Panc1 (cell line): ENCODE data around the gene KCNJ5. TPM values are rescaled to one million over a fixed set of nuclear protein-coding genes. Genes with fewer than 3 reads are reported as not detected.

ENCODE experiments used
- ATAC-seq: fragments of 200-7000 bp; cut with Tn5 transposase; 2 replicates; pipeline ENCODE4 v1.9.1; 2020; ENCODE audit warnings: mild to moderate bottlenecking, moderate library complexity
- BruUV-seq: library from RNA; stranded (reverse); fragments of 400-500 nt; replicated peaks from 2 replicates; lab custom pipeline; 2021; lab: Mats Ljungman, UMichigan
- CTCF ChIA-PET: fragments of 300-600 bp; sonication (Branson Sonifier 250); formaldehyde crosslinking; loops from one replicate; lab custom pipeline; 2022; ENCODE audit warnings: antibody characterized with exemption; lab: Charles Lee
- POLR2A ChIA-PET: fragments of 300-600 bp; sonication (Branson Sonifier 250); formaldehyde crosslinking; loops from one replicate; lab custom pipeline; 2022; ENCODE audit warnings: antibody characterized with exemption; lab: Charles Lee
- DNase-seq: peaks from one replicate; pipeline ENCODE4 v3.0.0-alpha.2; 2010; ENCODE audit warnings: low read depth, low spot score
- H3K27ac ChIP-seq: 2 replicates; pipeline ENCODE4 v1.5.1; 2011; ENCODE audit warnings: mild to moderate bottlenecking, low read length, inconsistent platforms
- H3K27me3 ChIP-seq: fragments of 200-500 bp; sonication (Bioruptor generic); 2 replicates; pipeline ENCODE4 v1.6.0; 2014; ENCODE audit warnings: low read length, inconsistent platforms; ENCODE audit not compliant: control insufficient read depth, insufficient read depth
- H3K36me3 ChIP-seq: fragments of 200-500 bp; sonication (Bioruptor generic); 2 replicates; pipeline ENCODE4 v1.5.1; 2014; ENCODE audit warnings: inconsistent platforms, mild to moderate bottlenecking, low read length, moderate library complexity; ENCODE audit not compliant: control insufficient read depth, insufficient read depth
- H3K4me1 ChIP-seq: 2 replicates; pipeline ENCODE4 v1.5.1; 2011; ENCODE audit warnings: inconsistent platforms, mild to moderate bottlenecking, low read length, moderate library complexity; ENCODE audit not compliant: control insufficient read depth, insufficient read depth
- H3K4me3 ChIP-seq, 2 experiments: 2 replicates each; pipeline ENCODE4 v1.5.1; 2011 to 2012; ENCODE audit warnings: low read depth in 2 of 2, low read length in 2 of 2, mild to moderate bottlenecking in 2 of 2, inconsistent platforms in 1 of 2, moderate library complexity in 1 of 2
- H3K9me3 ChIP-seq: fragments of 200-500 bp; sonication (Bioruptor generic); 2 replicates; pipeline ENCODE4 v1.5.1; 2014; ENCODE audit warnings: low read depth, mild to moderate bottlenecking, inconsistent platforms, low read length, moderate library complexity; ENCODE audit not compliant: control insufficient read depth, insufficient read depth
- POLR2AphosphoS5 ChIP-seq: IDR thresholded peaks from 2 replicates; pipeline ENCODE4 v1.6.1; 2012; ENCODE audit warnings: mild to moderate bottlenecking, low read depth, low read length, moderate library complexity
- SIN3A ChIP-seq: IDR thresholded peaks from 2 replicates; pipeline ENCODE4 v1.6.1; 2012; ENCODE audit warnings: low read depth, mild to moderate bottlenecking, low read length, moderate library complexity, borderline replicate concordance; ENCODE audit not compliant: insufficient read depth
- TCF7L2 ChIP-seq: IDR thresholded peaks from 2 replicates; pipeline ENCODE4 v1.6.1; 2011; ENCODE audit warnings: mild to moderate bottlenecking, low read depth, low read length, inconsistent platforms
- in situ Hi-C: cut with HindIII; loops from 2 replicates; pipeline ENCODE4 v1.10.0; 2016; ENCODE audit warnings: low sequenced_read_pairs, low pct_unique_long_range_greater_than_20kb
- intact Hi-C: fragments of 100-400 bp; cut with micrococcal nuclease; formaldehyde crosslinking; loops from one replicate; pipeline ENCODE4 v1.10.0; 2022; ENCODE audit not compliant: unreplicated experiment
- total RNA-seq: library from RNA; stranded (reverse); gene quantifications from one replicate; pipeline ENCODE4 v1.2.1, GENCODE V29; 2021; ENCODE audit not compliant: unreplicated experiment
- TF ChIP-seq, protein P1 (sequence below), 2 experiments: IDR thresholded peaks; 2 replicates each; pipeline ENCODE4 v1.6.1; 2011 to 2012; ENCODE audit warnings: low read depth in 2 of 2, control low read depth in 1 of 2, low read length in 1 of 2, mild to moderate bottlenecking in 1 of 2, moderate library complexity in 1 of 2; ENCODE audit not compliant: insufficient read depth in 1 of 2
- TF ChIP-seq, protein P2 (sequence below): fragments of 450-650 bp; IDR thresholded peaks from 2 replicates; pipeline ENCODE4 v1.5.1; 2017; ENCODE audit warnings: mild to moderate bottlenecking

Gene KCNJ5
- total RNA-seq, 1 experiment from 2014 or later = 0.28 TPM

DNA sequence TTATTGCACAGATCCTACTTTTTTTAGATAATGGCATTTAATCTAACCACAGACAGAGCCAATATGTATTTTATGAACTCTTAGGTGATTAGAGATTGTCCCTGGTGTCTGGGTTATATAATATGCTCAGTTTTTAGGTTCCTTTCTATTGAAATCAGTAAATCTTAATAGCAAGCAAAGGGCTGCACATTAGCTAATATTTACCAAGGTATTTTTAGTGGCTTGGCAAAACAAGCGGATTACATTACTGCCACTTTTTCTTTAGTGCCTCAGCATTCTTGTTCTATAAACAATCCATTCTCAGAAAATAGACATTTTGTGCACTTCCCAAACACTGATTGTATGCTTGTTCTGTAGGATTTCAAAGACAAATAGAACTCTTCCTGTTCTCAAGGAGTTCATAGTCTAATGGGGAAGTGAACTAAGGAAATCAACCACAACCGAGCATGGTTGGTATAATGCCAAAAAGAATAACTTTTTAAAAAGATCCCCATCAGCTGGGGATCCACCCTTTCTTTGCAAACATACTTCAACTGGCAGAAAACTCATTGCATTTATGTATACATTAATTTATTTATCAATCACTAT, 47.9 kb upstream of the KCNJ5 start:
- intact Hi-C loops = no loop called here

DNA sequence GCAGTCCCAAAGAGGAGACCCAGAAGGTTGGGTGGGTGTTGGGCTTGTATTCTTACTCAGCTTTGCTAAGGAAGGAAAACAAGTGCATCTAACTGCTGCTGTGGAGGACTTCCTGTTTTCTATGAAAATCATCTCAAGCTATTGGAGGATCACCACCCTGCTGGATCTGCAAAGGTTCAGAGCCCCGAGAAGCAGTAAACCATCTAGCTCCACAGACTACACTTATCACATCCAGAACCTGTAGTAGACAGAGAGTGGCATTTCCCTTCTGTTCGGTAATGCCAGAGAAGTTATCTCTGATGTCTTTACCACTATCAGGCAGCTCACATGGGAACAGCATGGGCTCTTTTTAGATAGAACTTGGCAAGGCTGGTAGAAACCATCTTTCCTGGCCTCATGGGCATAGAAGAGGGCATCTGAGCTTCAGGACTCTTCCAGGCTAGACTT, 45.8 kb upstream of the KCNJ5 start:
- intact Hi-C loops (loop anchor here (5.0 kb wide), 1 partner anchor 813 kb away; no protein-coding TSS in a partner anchor), in situ Hi-C loops (loop anchor here (25.0 kb wide), 1 partner anchor 683 kb away; no protein-coding TSS in a partner anchor)
- TF ChIP-seq TCF7L2 (no peak), POLR2AphosphoS5 (no peak), SIN3A (no peak)
- TF ChIP-seq, protein P1, sequence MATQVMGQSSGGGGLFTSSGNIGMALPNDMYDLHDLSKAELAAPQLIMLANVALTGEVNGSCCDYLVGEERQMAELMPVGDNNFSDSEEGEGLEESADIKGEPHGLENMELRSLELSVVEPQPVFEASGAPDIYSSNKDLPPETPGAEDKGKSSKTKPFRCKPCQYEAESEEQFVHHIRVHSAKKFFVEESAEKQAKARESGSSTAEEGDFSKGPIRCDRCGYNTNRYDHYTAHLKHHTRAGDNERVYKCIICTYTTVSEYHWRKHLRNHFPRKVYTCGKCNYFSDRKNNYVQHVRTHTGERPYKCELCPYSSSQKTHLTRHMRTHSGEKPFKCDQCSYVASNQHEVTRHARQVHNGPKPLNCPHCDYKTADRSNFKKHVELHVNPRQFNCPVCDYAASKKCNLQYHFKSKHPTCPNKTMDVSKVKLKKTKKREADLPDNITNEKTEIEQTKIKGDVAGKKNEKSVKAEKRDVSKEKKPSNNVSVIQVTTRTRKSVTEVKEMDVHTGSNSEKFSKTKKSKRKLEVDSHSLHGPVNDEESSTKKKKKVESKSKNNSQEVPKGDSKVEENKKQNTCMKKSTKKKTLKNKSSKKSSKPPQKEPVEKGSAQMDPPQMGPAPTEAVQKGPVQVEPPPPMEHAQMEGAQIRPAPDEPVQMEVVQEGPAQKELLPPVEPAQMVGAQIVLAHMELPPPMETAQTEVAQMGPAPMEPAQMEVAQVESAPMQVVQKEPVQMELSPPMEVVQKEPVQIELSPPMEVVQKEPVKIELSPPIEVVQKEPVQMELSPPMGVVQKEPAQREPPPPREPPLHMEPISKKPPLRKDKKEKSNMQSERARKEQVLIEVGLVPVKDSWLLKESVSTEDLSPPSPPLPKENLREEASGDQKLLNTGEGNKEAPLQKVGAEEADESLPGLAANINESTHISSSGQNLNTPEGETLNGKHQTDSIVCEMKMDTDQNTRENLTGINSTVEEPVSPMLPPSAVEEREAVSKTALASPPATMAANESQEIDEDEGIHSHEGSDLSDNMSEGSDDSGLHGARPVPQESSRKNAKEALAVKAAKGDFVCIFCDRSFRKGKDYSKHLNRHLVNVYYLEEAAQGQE (IDR thresholded peaks at IDR 0.05; ENCODE audit: insufficient read depth in 1 of 2, low read depth in 2 of 2, low read length in 1 of 2) = no peak
- TF ChIP-seq, protein P2, sequence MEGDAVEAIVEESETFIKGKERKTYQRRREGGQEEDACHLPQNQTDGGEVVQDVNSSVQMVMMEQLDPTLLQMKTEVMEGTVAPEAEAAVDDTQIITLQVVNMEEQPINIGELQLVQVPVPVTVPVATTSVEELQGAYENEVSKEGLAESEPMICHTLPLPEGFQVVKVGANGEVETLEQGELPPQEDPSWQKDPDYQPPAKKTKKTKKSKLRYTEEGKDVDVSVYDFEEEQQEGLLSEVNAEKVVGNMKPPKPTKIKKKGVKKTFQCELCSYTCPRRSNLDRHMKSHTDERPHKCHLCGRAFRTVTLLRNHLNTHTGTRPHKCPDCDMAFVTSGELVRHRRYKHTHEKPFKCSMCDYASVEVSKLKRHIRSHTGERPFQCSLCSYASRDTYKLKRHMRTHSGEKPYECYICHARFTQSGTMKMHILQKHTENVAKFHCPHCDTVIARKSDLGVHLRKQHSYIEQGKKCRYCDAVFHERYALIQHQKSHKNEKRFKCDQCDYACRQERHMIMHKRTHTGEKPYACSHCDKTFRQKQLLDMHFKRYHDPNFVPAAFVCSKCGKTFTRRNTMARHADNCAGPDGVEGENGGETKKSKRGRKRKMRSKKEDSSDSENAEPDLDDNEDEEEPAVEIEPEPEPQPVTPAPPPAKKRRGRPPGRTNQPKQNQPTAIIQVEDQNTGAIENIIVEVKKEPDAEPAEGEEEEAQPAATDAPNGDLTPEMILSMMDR = no peak
- no peak for DNase-seq
- ATAC-seq = no peak
- ChIA-PET CTCF (interaction anchor here (0.6 kb wide), 1 partner anchor 212 kb away, joined by 4 read pairs; no protein-coding TSS in a partner anchor), POLR2A (no interaction called here)
- Histone ChIP-seq H3K27ac (no peak overlapping the region), H3K4me3 (no peak overlapping the region), H3K36me3 (no peaks in the 10 kb centered on the region), H3K27me3 (peaks cover 20% of the 10 kb centered on the region), H3K9me3 (no peaks in the 10 kb centered on the region), H3K4me1 (no peaks in the 10 kb centered on the region)
- BruUV-seq = no TSS peak

More for the DNA sequence above, 47.9 kb upstream of the KCNJ5 start:
- H3K27ac ChIP-seq = no peak overlapping the region
- DNase-seq (no peak), ATAC-seq (no peak)
- no peak overlapping the region for H3K4me3 ChIP-seq
- peaks cover 26% of the 10 kb centered on the region for H3K27me3 ChIP-seq
- no TSS peak for BruUV-seq
- H3K36me3 ChIP-seq = no peaks in the 10 kb centered on the region
- ChIA-PET CTCF (no interaction called here), POLR2A (no interaction called here)
- TF ChIP-seq, protein P1 (IDR thresholded peaks at IDR 0.05; ENCODE audit: insufficient read depth in 1 of 2, low read depth in 2 of 2, low read length in 1 of 2) = no peak
- TF ChIP-seq, protein P2 = no peak
- TF ChIP-seq TCF7L2 (no peak), SIN3A (no peak), POLR2AphosphoS5 (no peak)
- in situ Hi-C loops = loop anchor here (25.0 kb wide), 1 partner anchor 681 kb away; no protein-coding TSS in a partner anchor
- no peaks in the 10 kb centered on the region for H3K9me3 ChIP-seq
- no peaks in the 10 kb centered on the region for H3K4me1 ChIP-seq
